ENCODE results near the gene PDE6G.

GRCh38 chr17:81685108-81685507, 28.8 kb upstream of the PDE6G start:
- TF ChIP-seq, protein P1, sequence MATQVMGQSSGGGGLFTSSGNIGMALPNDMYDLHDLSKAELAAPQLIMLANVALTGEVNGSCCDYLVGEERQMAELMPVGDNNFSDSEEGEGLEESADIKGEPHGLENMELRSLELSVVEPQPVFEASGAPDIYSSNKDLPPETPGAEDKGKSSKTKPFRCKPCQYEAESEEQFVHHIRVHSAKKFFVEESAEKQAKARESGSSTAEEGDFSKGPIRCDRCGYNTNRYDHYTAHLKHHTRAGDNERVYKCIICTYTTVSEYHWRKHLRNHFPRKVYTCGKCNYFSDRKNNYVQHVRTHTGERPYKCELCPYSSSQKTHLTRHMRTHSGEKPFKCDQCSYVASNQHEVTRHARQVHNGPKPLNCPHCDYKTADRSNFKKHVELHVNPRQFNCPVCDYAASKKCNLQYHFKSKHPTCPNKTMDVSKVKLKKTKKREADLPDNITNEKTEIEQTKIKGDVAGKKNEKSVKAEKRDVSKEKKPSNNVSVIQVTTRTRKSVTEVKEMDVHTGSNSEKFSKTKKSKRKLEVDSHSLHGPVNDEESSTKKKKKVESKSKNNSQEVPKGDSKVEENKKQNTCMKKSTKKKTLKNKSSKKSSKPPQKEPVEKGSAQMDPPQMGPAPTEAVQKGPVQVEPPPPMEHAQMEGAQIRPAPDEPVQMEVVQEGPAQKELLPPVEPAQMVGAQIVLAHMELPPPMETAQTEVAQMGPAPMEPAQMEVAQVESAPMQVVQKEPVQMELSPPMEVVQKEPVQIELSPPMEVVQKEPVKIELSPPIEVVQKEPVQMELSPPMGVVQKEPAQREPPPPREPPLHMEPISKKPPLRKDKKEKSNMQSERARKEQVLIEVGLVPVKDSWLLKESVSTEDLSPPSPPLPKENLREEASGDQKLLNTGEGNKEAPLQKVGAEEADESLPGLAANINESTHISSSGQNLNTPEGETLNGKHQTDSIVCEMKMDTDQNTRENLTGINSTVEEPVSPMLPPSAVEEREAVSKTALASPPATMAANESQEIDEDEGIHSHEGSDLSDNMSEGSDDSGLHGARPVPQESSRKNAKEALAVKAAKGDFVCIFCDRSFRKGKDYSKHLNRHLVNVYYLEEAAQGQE (IDR thresholded peaks at IDR 0.05) = no peak
- TF ChIP-seq RXRA (IDR thresholded peaks at IDR 0.05) (no peak), CTCF (IDR thresholded peaks at IDR 0.05; ENCODE audit: low read depth, low read length, missing input control) (no peak), SP1 (IDR thresholded peaks at IDR 0.05) (no peak), GABPA (IDR thresholded peaks at IDR 0.05 in 1 of 2, conservative IDR thresholded peaks at IDR 0.05 in 1 of 2) (no peak), HNF4A (conservative IDR thresholded peaks at IDR 0.05) (no peak), YY1 (IDR thresholded peaks at IDR 0.05) (no peak), JUND (IDR thresholded peaks at IDR 0.05) (no peak), TAF1 (conservative IDR thresholded peaks at IDR 0.05) (no peak), RAD21 (IDR thresholded peaks at IDR 0.05) (no peak), ATF3 (IDR thresholded peaks at IDR 0.05) (no peak), MAX (IDR thresholded peaks at IDR 0.05) (no peak)
- TF ChIP-seq, protein P2, sequence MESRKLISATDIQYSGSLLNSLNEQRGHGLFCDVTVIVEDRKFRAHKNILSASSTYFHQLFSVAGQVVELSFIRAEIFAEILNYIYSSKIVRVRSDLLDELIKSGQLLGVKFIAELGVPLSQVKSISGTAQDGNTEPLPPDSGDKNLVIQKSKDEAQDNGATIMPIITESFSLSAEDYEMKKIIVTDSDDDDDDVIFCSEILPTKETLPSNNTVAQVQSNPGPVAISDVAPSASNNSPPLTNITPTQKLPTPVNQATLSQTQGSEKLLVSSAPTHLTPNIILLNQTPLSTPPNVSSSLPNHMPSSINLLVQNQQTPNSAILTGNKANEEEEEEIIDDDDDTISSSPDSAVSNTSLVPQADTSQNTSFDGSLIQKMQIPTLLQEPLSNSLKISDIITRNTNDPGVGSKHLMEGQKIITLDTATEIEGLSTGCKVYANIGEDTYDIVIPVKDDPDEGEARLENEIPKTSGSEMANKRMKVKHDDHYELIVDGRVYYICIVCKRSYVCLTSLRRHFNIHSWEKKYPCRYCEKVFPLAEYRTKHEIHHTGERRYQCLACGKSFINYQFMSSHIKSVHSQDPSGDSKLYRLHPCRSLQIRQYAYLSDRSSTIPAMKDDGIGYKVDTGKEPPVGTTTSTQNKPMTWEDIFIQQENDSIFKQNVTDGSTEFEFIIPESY (IDR thresholded peaks at IDR 0.05) = no peak
